Measurements from ENCODE around the gene RPTOR.
A peak's percentile ranks its signal among the peaks of the same experiment; 100 is the strongest.
"Not testable (repeated sequence)": the region's sequence is repeated elsewhere in the genome, so short reads cannot be mapped to it uniquely, and the experiment has no call there.

Gene RPTOR

GRCh38 chr17:80523956-80524712 is 20.5 kb upstream of the RPTOR start:
- no peak overlapping the region for H3K27ac Mint-ChIP-seq
- H3K4me1 Mint-ChIP-seq, result no peaks in the 10 kb centered on the region
- no peaks in the 10 kb centered on the region for H3K36me3 Mint-ChIP-seq
- H3K4me3 Mint-ChIP-seq, result no peak overlapping the region
- H3K27me3 Mint-ChIP-seq, result peaks cover 48% of the 10 kb centered on the region
- no peaks in the 10 kb centered on the region for H3K9me3 Mint-ChIP-seq
- no peak for ATAC-seq

DNA sequence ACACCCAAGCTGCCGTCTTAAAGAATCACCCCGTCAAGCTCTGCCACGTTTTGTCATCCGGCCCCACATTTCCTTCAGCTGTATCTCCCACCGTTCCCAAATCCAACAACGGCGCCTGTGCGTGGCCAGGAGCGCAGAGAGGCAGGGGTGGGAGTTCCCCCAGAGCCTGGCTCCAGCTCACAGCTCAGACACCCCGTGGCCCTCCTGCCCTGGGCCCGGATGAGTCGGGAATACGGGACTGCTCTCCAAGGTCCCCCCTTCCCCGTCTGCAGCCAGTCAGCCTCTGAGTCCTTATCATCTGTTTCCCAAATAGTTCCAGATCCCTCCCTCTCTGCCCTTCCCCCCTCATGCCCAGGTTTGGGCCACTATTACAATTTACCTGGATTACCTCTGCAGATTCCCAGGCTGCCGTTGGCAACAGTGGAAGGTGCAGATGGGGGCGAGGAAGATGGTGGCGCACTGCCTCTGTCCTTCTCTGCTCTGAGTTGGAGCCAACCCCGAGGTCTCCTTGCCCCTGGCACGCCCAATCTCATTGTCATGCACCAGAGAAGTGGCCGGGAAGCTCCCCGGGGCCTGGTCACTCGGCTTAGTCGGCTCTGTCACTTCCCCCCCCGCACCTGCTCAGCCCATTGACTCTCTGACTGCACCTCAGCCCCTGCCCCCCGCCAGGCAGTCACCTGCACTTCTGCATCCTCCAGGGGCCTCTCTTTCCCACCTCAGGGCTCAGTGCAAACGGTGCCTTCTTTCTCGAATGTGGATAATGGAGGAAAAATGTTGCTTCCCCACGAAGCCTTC is 18.3 kb upstream of the RPTOR start:
- H3K36me3 Mint-ChIP-seq, result no peaks in the 10 kb centered on the region
- ATAC-seq, result no peak
- H3K9me3 Mint-ChIP-seq, result no peaks in the 10 kb centered on the region
- no peaks in the 10 kb centered on the region for H3K4me1 Mint-ChIP-seq
- no peak overlapping the region for H3K4me3 Mint-ChIP-seq
- peaks cover 41% of the 10 kb centered on the region for H3K27me3 Mint-ChIP-seq
- no peak overlapping the region for H3K27ac Mint-ChIP-seq

DNA sequence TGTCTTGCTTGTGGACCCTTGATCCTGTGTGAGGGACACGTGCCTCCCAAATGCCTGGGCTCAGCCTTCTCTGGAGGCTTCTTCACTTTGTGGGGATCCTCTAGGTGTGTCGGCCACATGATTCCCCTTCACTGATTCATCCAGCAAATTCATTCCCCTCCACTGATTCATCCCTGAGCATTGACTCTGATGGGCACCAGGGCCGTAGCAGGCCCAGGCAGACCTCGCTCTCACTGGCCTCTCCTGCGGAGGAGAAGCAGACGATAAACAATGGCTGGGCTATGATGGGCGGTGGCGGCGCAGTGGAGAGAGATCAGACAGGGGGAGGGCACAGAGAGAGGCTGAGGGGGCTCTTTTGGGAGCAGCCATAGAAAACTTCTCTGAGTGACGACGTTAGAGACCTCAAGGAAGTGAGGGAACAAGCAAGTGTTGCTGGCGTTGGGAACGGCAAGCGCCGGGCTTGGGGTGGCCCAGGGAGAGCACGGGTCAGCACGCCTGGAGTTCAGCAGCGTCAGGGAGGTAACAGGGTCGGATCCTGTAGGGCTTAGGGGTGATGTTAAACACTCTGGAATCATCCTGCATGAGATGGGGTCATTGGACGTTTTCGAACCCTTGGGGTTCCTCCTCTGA is 17.5 kb upstream of the RPTOR start:
- no peak for ATAC-seq
- Mint-ChIP-seq H3K27me3 (peaks cover 39% of the 10 kb centered on the region), H3K9me3 (no peaks in the 10 kb centered on the region), H3K36me3 (no peaks in the 10 kb centered on the region), H3K4me1 (no peaks in the 10 kb centered on the region), H3K27ac (no peak overlapping the region), H3K4me3 (no peak overlapping the region)

DNA sequence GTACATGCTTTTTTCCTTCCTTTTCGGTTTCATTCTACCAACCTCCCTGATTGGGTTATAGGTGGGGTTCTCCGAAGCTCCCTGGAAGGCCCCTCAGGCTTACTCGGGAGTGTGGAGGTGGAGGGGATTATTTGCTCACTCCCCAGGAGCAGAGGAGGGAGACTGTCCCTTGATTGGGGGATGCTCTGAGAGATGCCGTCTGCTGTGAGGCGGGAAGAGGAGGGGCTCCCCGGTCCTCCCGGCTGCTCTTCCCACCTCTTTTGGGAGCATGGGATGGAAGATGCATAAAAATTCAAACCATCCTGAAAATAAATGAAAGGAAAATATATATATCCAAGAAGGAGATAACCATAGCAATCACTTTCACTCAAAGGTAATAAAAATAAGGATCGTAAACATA is 16.1 kb upstream of the RPTOR start:
- no peaks in the 10 kb centered on the region for H3K9me3 Mint-ChIP-seq
- ATAC-seq, result no peak
- no peaks in the 10 kb centered on the region for H3K36me3 Mint-ChIP-seq
- H3K4me3 Mint-ChIP-seq, result no peak overlapping the region
- H3K4me1 Mint-ChIP-seq, result no peaks in the 10 kb centered on the region
- no peak overlapping the region for H3K27ac Mint-ChIP-seq
- H3K27me3 Mint-ChIP-seq, result peaks cover 39% of the 10 kb centered on the region

- no peak overlapping the region for H3K4me3 Mint-ChIP-seq
- ATAC-seq, result no peak
- peaks cover 39% of the 10 kb centered on the region for H3K27me3 Mint-ChIP-seq
- no peaks in the 10 kb centered on the region for H3K4me1 Mint-ChIP-seq
- no peaks in the 10 kb centered on the region for H3K9me3 Mint-ChIP-seq
- H3K27ac Mint-ChIP-seq, result no peak overlapping the region
- H3K36me3 Mint-ChIP-seq, result no peaks in the 10 kb centered on the region
Observed at GRCh38 chr17:80529104-80529903, 15.3 kb upstream of the RPTOR start.

DNA sequence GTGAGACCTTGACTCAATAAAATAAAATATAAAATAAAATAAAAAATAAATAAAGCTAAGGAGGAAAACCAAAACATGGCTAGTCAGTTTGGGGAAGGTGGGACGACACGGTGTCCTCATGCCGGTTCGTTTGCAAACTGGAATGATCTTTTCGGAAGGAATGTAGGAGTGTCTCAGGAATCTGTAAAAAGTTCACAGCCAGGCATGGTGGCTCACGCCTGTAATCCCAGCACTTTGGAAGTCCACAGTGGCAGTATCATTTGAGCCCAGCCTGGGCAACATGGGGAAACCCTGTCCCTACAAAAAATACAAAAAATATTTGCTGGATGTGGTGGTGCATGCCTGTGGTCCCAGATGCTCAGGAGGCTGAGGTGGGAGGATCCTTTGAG is 14.7 kb upstream of the RPTOR start:
- Mint-ChIP-seq H3K27ac (no peak overlapping the region), H3K4me3 (no peak overlapping the region), H3K4me1 (no peaks in the 10 kb centered on the region), H3K9me3 (no peaks in the 10 kb centered on the region), H3K36me3 (no peaks in the 10 kb centered on the region), H3K27me3 (peaks cover 39% of the 10 kb centered on the region)
- ATAC-seq, result no peak

- Mint-ChIP-seq H3K9me3 (no peaks in the 10 kb centered on the region), H3K4me3 (no peak overlapping the region), H3K27me3 (peaks cover 25% of the 10 kb centered on the region), H3K36me3 (no peaks in the 10 kb centered on the region), H3K27ac (no peak overlapping the region), H3K4me1 (no peaks in the 10 kb centered on the region)
- ATAC-seq, result no peak
Observed at GRCh38 chr17:80531400-80531799, 13.2 kb upstream of the RPTOR start.

DNA sequence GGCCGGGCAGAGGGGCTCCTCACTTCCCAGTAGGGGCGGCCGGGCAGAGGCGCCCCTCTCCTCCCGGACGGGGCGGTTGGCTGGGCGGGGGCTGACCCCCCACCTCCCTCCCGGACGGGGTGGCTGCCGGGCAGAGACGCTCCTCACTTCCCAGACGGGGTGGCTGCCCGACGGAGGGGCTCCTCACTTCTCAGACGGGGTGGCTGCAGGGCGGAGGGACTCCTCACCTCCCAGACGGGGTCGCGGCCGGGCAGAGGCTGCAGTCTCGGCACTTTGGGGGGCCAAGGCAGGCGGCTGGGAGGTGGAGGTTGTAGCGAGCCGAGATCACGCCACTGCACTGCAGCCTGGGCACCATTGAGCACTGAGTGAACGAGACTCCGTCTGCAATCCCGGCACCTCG is 7.3 kb upstream of the RPTOR start:
- not testable (repeated sequence) for H3K9me3 Mint-ChIP-seq, H3K4me3 Mint-ChIP-seq, H3K4me1 Mint-ChIP-seq, H3K27ac Mint-ChIP-seq, H3K36me3 Mint-ChIP-seq, H3K27me3 Mint-ChIP-seq, ATAC-seq

- peaks cover 10% of the 10 kb centered on the region for H3K27me3 Mint-ChIP-seq
- ATAC-seq, result no peak
- H3K4me1 Mint-ChIP-seq, result peaks cover 7% of the 10 kb centered on the region
- H3K36me3 Mint-ChIP-seq, result no peaks in the 10 kb centered on the region
- no peaks in the 10 kb centered on the region for H3K9me3 Mint-ChIP-seq
- H3K27ac Mint-ChIP-seq, result no peak overlapping the region
- H3K4me3 Mint-ChIP-seq, result no peak overlapping the region
Observed at GRCh38 chr17:80538484-80538883, 6.2 kb upstream of the RPTOR start.

DNA sequence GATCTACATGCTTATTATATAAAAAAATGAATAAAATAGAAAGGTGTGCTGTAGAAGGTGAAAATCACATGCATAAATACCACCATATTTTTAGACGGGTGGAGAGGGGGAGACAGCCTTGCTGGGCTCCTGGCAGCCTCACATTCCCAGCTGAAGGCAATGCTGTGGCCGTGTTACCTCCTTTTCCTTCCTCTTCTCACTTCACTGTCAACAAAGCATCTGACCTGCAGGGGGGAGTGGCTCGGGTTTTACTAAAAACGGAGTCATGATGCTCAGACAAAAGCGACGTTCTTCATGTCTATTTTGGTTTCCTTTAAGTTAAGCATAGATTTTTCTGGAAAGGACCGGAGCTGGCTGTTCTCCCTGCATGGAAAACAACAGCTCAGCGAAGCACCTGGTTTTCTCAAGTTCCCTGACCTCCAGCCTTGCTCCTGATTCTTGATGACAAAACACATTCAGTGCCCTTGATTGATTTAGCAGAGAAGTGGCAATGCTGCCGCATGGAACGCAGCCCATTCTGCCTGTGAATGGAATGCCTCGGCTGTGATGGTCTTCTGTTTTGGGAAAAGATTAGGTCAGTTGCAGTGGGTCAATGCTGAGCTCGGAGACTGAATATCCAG is 5.5 kb upstream of the RPTOR start:
- H3K9me3 Mint-ChIP-seq, result no peaks in the 10 kb centered on the region
- H3K27me3 Mint-ChIP-seq, result peaks cover 10% of the 10 kb centered on the region
- H3K36me3 Mint-ChIP-seq, result no peaks in the 10 kb centered on the region
- no peak overlapping the region for H3K4me3 Mint-ChIP-seq
- H3K4me1 Mint-ChIP-seq, result peaks cover 7% of the 10 kb centered on the region
- H3K27ac Mint-ChIP-seq, result no peak overlapping the region
- no peak for ATAC-seq

DNA sequence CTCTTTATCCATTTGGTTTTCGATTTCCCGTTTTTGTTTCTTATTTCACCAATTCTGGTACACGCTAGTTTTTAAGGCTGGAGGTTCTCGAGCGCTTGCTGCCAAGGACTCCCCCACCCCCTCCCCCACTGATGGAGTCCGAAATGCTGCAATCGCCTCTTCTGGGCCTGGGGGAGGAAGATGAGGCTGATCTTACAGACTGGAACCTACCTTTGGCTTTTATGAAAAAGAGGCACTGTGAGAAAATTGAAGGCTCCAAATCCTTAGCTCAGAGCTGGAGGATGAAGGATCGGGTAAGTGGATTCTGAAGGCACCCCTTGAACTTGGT is 825 bp downstream of the RPTOR start:
- no peak for ATAC-seq
- Mint-ChIP-seq H3K27me3 (peaks cover 10% of the 10 kb centered on the region), H3K27ac (peak overlapping the region; percentile 89), H3K9me3 (no peaks in the 10 kb centered on the region), H3K4me1 (peaks cover 24% of the 10 kb centered on the region), H3K36me3 (no peaks in the 10 kb centered on the region), H3K4me3 (peak overlapping the region; percentile 88)

DNA sequence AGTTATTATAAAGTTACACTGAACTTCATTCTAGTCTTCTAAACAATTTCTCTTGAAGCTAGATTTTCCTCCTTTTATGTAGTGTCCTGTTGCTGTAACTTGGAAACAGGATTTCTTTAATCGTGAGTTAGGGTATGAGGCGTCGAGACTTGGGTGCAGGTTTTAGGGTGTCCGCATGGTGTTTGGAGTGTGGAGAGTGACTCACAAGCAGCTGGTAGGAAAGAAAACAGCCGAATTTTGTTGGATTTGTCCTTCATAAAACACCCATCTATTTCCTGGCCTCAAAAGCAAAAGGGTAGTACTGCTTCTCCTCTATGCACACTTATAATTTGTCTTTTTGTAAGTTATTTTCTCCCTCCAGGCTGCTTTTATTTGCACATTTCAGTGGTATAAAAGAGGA is 1.6 kb downstream of the RPTOR start:
- no peaks in the 10 kb centered on the region for H3K36me3 Mint-ChIP-seq
- peak overlapping the region; percentile 18 for H3K4me3 Mint-ChIP-seq
- no peak overlapping the region for H3K27ac Mint-ChIP-seq
- ATAC-seq, result no peak
- H3K9me3 Mint-ChIP-seq, result no peaks in the 10 kb centered on the region
- H3K4me1 Mint-ChIP-seq, result peaks cover 32% of the 10 kb centered on the region
- H3K27me3 Mint-ChIP-seq, result peaks cover 10% of the 10 kb centered on the region

DNA sequence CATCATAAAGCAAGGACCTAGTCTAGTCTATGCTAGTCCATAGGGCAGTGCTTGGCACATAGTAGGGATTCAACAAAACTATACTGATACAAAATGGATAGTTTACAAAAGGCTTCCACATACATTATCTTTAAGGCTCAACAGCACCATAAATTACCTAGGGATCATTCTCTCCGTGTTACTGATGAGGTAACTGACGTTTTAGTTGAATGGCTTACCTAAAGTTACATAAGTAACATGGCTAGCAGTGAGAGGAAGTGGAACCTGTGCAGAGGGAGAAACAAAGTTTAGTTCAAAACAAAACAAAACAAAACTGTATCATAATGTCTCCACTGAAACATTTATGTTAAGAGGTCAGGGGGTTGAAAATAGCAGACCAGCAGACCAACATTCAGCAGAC is 7.9 kb downstream of the RPTOR start:
- H3K9me3 Mint-ChIP-seq, result no peaks in the 10 kb centered on the region
- peaks cover 14% of the 10 kb centered on the region for H3K36me3 Mint-ChIP-seq
- ATAC-seq, result no peak
- no peaks in the 10 kb centered on the region for H3K27me3 Mint-ChIP-seq
- no peak overlapping the region for H3K4me3 Mint-ChIP-seq
- no peak overlapping the region for H3K27ac Mint-ChIP-seq
- peaks cover 27% of the 10 kb centered on the region for H3K4me1 Mint-ChIP-seq

DNA sequence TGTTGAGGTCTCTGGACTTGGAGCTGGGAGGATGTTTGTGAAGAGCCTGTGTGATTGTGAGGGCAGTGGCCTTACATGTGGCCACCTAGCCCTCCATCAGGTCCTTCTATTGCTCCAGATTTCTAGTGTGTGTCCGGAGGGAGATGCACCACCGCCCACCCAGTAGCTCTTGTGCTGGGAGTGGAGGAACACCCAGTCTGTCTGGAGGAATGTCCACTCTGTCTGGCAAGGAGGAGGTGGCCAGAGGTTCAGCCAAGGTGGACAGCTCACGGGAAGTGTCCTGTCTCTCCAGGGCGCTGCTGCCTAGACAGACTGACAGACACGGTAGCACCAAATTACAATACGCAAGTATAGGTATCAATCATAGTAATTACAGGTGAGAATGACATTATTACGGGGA is 10.6 kb downstream of the RPTOR start:
- Mint-ChIP-seq H3K27me3 (no peaks in the 10 kb centered on the region), H3K9me3 (no peaks in the 10 kb centered on the region), H3K4me3 (no peak overlapping the region), H3K27ac (no peak overlapping the region), H3K4me1 (peaks cover 26% of the 10 kb centered on the region), H3K36me3 (peaks cover 34% of the 10 kb centered on the region)
- ATAC-seq, result no peak

DNA sequence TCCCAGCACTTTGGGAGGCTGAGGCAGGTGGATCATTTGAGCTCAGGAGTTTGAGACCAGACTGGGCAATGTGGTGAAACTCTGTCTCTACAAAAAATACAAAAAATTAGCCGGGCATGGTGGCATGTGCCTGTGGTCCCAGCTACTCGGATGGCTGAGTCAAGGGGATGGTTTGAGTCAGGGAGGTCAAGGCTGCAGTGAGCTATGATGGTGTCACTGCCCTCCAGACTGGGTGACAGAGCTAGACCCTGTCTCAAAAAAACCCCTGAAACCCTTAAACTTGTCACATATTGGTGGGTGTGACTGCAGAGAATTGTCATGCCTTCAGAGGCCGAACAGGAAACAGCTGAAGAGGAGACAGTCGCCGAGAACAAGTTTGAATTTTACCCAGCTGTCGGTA is 13.4 kb downstream of the RPTOR start:
- H3K27me3 Mint-ChIP-seq, result no peaks in the 10 kb centered on the region
- H3K36me3 Mint-ChIP-seq, result peaks cover 35% of the 10 kb centered on the region
- H3K27ac Mint-ChIP-seq, result no peak overlapping the region
- H3K4me3 Mint-ChIP-seq, result no peak overlapping the region
- no peak for ATAC-seq
- H3K9me3 Mint-ChIP-seq, result no peaks in the 10 kb centered on the region
- H3K4me1 Mint-ChIP-seq, result peaks cover 16% of the 10 kb centered on the region

Measured in stimulated activated memory B cell treated with anti-CD40 and anti-IgM and Interleukin-4, amounts not matched to agents 10 μg/mL and 1 μg/mL and 100 μg/mL, for 72 hours (primary cell).